Measurements from ENCODE around the gene MEGF9.

Gene MEGF9

GRCh38 chr9:120730654-120731514 lies 16.6 kb upstream of the MEGF9 start:
- DNase-seq, result no peak

GRCh38 chr9:120729791-120730241 lies 15.5 kb upstream of the MEGF9 start:
- DNase-seq, result no peak

GRCh38 chr9:120726484-120726883 lies 12.2 kb upstream of the MEGF9 start:
- no peak for DNase-seq

- no peak for DNase-seq
Measured at GRCh38 chr9:120725907-120726306, 11.6 kb upstream of the MEGF9 start.

- no peak for DNase-seq
Measured at GRCh38 chr9:120724757-120725400, 10.6 kb upstream of the MEGF9 start.

- DNase-seq, result no peak
Measured at GRCh38 chr9:120723565-120723964, 9.3 kb upstream of the MEGF9 start.

GRCh38 chr9:120720404-120720803 lies 6.1 kb upstream of the MEGF9 start:
- no peak for DNase-seq

GRCh38 chr9:120718316-120718715 lies 4.0 kb upstream of the MEGF9 start:
- no peak for DNase-seq

- DNase-seq, result no peak
Measured at GRCh38 chr9:120717176-120717575, 2.9 kb upstream of the MEGF9 start.

GRCh38 chr9:120716483-120716882 lies 2.2 kb upstream of the MEGF9 start:
- no peak for DNase-seq

GRCh38 chr9:120715389-120715924 lies 1.2 kb upstream of the MEGF9 start:
- peak; percentile 68 for DNase-seq

GRCh38 chr9:120714846-120715388 lies 647 bp upstream of the MEGF9 start:
- no peak for DNase-seq

GRCh38 chr9:120713257-120714087 lies 798 bp downstream of the MEGF9 start:
- DNase-seq, result no peak

- no peak for DNase-seq
Measured at GRCh38 chr9:120712539-120713031, 1.7 kb downstream of the MEGF9 start.

GRCh38 chr9:120711841-120712538 lies 2.3 kb downstream of the MEGF9 start:
- DNase-seq, result no peak

GRCh38 chr9:120711354-120711753 lies 2.9 kb downstream of the MEGF9 start:
- no peak for DNase-seq

GRCh38 chr9:120710110-120710981 lies 3.9 kb downstream of the MEGF9 start:
- DNase-seq, result no peak

GRCh38 chr9:120708526-120709224 lies 5.6 kb downstream of the MEGF9 start:
- DNase-seq, result no peak

- no peak for DNase-seq
Measured at GRCh38 chr9:120707170-120707569, 7.1 kb downstream of the MEGF9 start.

GRCh38 chr9:120705174-120705573 lies 9.1 kb downstream of the MEGF9 start:
- no peak for DNase-seq
